Activated CD8-positive, alpha-beta memory T cell treated with anti-CD3 and anti-CD28 coated beads for 36 hours (primary cell): ENCODE measurements around the gene DAAM2. TPM values are rescaled to one million over a fixed set of nuclear protein-coding genes. Genes with fewer than 3 reads are reported as not detected.

Source experiments
- CTCF ChIA-PET: fragments of 350-600 bp; sonication (Branson Sonifier 250); formaldehyde crosslinking; loops from one replicate; lab custom pipeline; 2021; ENCODE audit warnings: antibody characterized with exemption; lab: Charles Lee
- POLR2A ChIA-PET: fragments of 350-600 bp; sonication (Branson Sonifier 250); formaldehyde crosslinking; loops from one replicate; lab custom pipeline; 2021; ENCODE audit warnings: antibody characterized with exemption; lab: Charles Lee
- total RNA-seq, 2 experiments: library from RNA; stranded (reverse); gene quantifications; one replicate each; pipeline ENCODE4 v1.2.3, GENCODE V29; 2021

The DAAM2 gene
- total RNA-seq, 2 experiments from 2014 or later = not detected

GRCh38 chr6:39836606-39837005, 44.4 kb downstream of the DAAM2 start:
- ChIA-PET POLR2A (no interaction called here), CTCF (no interaction called here)

GRCh38 chr6:39839445-39839844, 47.3 kb downstream of the DAAM2 start:
- POLR2A ChIA-PET = no interaction called here
- CTCF ChIA-PET = no interaction called here

GRCh38 chr6:39840781-39841180, 48.6 kb downstream of the DAAM2 start:
- ChIA-PET CTCF (no interaction called here), POLR2A (no interaction called here)

DNA sequence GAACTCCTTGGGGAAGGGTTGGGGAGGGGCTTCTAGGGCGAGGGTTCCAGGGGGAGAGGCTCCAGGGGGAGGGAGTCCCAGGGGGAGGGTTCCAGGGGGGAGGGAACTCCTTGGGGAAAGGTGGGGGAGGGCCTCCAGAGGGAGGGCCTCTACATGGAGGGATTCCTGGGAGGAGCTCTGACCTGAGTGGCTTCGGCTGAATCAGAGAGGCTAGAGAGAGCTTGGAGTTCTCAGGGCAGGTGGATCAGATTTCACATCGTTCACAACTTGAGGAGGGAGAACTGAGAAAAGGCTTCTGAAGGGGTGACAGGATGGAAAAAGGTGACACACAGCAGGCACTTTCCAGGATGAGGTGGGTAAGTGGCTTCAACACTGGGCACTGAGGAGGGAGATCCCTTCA, 49.1 kb downstream of the DAAM2 start:
- CTCF ChIA-PET = no interaction called here
- POLR2A ChIA-PET = no interaction called here

GRCh38 chr6:39841923-39842322, 49.7 kb downstream of the DAAM2 start:
- ChIA-PET POLR2A (no interaction called here), CTCF (no interaction called here)

- ChIA-PET POLR2A (no interaction called here), CTCF (no interaction called here)
Observed at GRCh38 chr6:39843305-39844020, 51.3 kb downstream of the DAAM2 start.

GRCh38 chr6:39844866-39845265, 52.7 kb downstream of the DAAM2 start:
- ChIA-PET CTCF (no interaction called here), POLR2A (no interaction called here)

- CTCF ChIA-PET = no interaction called here
- POLR2A ChIA-PET = no interaction called here
Observed at GRCh38 chr6:39847221-39847620, 55.0 kb downstream of the DAAM2 start.

- POLR2A ChIA-PET = no interaction called here
- CTCF ChIA-PET = no interaction called here
Observed at GRCh38 chr6:39848171-39848570, 56.0 kb downstream of the DAAM2 start.

DNA sequence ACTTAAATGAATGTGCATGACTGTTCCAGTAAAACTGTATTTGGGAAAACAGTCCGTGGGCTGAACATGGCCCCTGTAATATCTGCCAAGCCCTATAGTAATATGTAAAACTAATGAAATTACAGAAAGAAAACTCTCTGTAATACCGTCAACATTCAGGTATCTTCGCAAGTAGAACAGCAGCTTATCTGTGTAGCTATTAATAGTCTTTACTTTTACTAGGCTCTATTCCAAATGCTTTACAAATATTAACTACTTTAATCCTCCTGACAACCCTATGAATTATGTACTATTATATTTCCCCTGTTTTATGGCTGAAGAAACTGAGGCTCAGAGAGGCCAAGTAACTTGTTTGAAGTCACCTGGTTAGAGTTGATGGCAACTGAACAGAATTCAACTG, 57.1 kb downstream of the DAAM2 start:
- POLR2A ChIA-PET = no interaction called here
- CTCF ChIA-PET = no interaction called here

DNA sequence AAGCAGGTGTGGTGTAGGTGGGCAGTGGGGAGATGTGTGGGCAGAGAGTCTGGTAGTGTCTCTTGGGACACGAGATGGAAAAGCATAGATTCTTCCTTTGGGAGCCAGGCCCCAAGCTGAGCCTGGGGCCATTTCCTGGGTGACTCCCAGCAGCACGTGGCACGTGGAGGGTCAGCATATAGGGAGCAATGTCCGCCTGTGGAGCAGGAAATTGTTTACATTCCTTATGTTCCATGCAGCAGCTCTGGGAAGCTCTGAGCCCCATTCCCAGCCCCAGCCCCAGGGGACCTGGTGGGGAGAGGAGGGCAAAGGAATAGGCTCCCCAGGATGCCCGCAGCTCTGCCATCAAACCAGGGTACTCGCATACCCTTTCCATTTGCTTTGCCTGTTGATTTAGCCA, 57.6 kb downstream of the DAAM2 start:
- POLR2A ChIA-PET = no interaction called here
- CTCF ChIA-PET = no interaction called here

GRCh38 chr6:39850736-39851297, 58.6 kb downstream of the DAAM2 start:
- ChIA-PET POLR2A (no interaction called here), CTCF (no interaction called here)

GRCh38 chr6:39851331-39851730, 59.2 kb downstream of the DAAM2 start:
- POLR2A ChIA-PET = no interaction called here
- CTCF ChIA-PET = no interaction called here

- CTCF ChIA-PET = no interaction called here
- POLR2A ChIA-PET = no interaction called here
Observed at GRCh38 chr6:39852324-39852723, 60.1 kb downstream of the DAAM2 start.

- CTCF ChIA-PET = no interaction called here
- POLR2A ChIA-PET = no interaction called here
Observed at GRCh38 chr6:39853604-39854003, 61.4 kb downstream of the DAAM2 start.

GRCh38 chr6:39855356-39855995, 63.3 kb downstream of the DAAM2 start:
- CTCF ChIA-PET = no interaction called here

DNA sequence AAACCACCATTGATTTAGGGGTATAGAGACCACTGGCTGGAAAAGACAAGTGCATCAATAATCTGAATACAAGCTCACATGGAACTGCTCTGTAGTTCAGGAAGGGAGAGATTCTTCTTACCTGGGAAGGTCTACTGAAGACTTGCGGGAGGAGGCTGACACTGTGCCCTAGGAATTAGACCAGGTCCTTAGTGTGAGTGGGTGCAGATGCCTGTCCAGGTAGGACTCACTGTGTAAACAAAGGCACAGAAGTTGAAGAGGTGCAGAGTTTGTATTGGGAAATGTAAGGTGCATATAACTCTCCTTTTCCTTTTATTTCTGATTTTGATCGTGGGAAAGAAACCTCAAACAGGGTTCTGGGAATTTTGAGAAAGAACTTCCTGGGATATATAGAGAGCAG, 66.8 kb downstream of the DAAM2 start:
- ChIA-PET CTCF (no interaction called here), POLR2A (no interaction called here)

More at GRCh38 chr6:39855356-39855995, 63.3 kb downstream of the DAAM2 start:
- POLR2A ChIA-PET = no interaction called here

DNA sequence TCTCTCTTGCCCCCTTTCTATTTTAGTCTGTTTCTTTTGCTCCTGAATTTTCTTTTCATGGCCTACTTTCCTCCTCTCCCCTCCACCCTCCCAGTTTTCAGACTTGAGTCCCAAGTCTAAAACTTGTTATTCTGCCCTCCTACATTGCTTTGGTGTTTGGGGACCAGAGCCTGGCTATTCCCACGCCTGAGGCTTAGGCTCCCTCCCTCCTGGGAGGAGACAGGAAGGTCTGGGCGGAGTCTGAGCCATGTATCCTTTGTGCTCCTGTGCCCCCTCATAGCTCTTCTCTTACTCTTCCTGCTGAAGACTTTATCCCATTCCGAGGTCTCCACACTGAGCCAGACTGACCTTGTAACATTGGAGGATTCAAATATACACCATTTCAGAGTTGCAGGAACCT, 69.5 kb downstream of the DAAM2 start:
- CTCF ChIA-PET = no interaction called here
- POLR2A ChIA-PET = no interaction called here

DNA sequence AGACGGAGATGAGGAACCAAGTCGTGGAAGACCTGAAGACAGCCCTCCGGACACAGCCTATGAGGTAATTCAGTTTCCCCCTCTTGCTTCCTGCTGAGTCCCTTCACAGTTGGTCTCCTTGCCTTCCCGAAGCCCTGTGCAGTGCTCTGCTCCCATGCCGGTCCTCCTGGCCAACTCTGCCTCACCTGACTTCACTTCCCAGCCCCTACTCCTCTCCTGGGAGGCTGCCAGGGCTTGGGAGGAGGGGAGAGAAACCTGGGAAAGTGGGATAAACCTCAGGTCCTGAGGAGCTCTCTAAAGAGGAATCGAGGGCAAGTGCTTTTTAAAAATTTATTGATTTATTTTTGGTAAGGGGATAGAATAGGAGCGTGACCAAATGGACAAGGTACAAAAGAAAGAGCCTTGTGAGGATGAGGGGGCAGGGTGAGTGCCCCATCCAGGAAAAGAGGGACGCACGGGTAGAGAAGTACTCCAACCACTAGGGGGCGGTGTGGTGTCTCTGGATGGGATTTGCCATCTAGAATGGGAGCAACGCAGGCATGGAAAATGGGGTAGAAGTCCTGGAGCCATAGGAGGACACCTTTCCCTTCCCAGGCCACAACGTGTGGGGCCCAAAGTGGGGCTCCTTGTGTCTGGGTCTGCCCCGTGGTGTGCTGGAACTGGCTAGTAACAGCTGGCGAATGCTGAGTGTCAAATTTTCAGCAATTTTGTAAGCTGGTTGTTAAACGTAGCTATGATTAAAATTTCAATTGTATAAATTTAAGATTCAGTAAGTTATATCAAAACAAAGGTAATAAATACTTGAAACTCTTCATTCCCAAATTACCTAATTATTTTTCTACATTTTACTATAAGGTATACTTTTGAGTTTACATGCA, 73.1 kb downstream of the DAAM2 start:
- ChIA-PET POLR2A (no interaction called here), CTCF (no interaction called here)

DNA sequence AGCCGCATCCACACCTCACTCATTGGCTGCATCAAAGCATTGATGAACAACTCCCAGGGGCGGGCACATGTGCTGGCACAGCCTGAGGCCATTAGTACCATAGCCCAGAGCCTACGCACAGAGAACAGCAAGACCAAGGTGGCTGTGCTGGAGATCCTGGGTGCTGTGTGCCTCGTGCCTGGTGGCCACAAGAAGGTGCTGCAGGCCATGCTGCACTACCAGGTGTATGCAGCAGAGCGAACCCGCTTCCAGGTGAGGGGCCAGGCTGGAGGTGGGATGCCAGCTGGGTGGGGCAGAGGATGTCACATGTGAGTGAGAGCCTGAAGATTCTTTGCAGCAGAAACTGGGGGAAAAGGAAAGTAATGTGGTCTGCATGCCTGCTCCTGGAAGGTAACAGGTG, 75.4 kb downstream of the DAAM2 start:
- CTCF ChIA-PET = no interaction called here

More for the DNA sequence above, 75.4 kb downstream of the DAAM2 start:
- POLR2A ChIA-PET = no interaction called here
